DND-41 (cell line): Measurements from ENCODE around the gene ST6GALNAC2.

Experiments
- CTCF ChIP-seq: IDR thresholded peaks from 2 replicates; pipeline ENCODE4 v1.5.1; 2012; ENCODE audit warnings: borderline replicate concordance, low read length, moderate library complexity, mild to moderate bottlenecking; ENCODE audit not compliant: poor library complexity, severe bottlenecking; ENCODE audit errors: extremely low read depth
- EZH2 ChIP-seq: IDR thresholded peaks from 3 replicates; pipeline ENCODE4 v1.6.1; 2012; ENCODE audit warnings: borderline replicate concordance, low read depth, mild to moderate bottlenecking, moderate library complexity, low read length, inconsistent platforms; ENCODE audit not compliant: severe bottlenecking

GRCh38 chr17:76528528-76529223 lies 57.0 kb downstream of the ST6GALNAC2 start:
- TF ChIP-seq CTCF (no peak), EZH2 (no peak)
